IMR-90 (cell line): Measurements from ENCODE around the gene TBX3.

ENCODE experiments used
- BHLHE40 ChIP-seq: fragments of 150-350 bp; IDR thresholded peaks from 2 replicates; pipeline ENCODE4 v1.6.1; 2016; ENCODE audit warnings: mild to moderate bottlenecking, low read depth, low read length
- CEBPB ChIP-seq: IDR thresholded peaks from 2 replicates; pipeline ENCODE4 v1.6.1; 2012; ENCODE audit warnings: low read depth, low read length, improper control_type of control experiment
- CTCF ChIP-seq: conservative IDR thresholded peaks from 2 replicates; pipeline ENCODE4 v1.5.1; 2012; ENCODE audit warnings: mild to moderate bottlenecking, low read depth, low read length, improper control_type of control experiment
- ELK1 ChIP-seq: fragments of 150-350 bp; IDR thresholded peaks from 2 replicates; pipeline ENCODE4 v1.6.1; 2016; ENCODE audit warnings: low read depth, mild to moderate bottlenecking, low read length, moderate library complexity, borderline replicate concordance
- FOS ChIP-seq: fragments of 150-350 bp; IDR thresholded peaks from 2 replicates; pipeline ENCODE4 v1.6.1; 2016; ENCODE audit warnings: low read depth, low read length
- MAFK ChIP-seq: IDR thresholded peaks from 2 replicates; pipeline ENCODE4 v1.6.1; 2012; ENCODE audit warnings: low read depth, low read length, improper control_type of control experiment
- MAZ ChIP-seq: IDR thresholded peaks from 2 replicates; pipeline ENCODE4 v1.6.1; 2012; ENCODE audit warnings: low read depth, mild to moderate bottlenecking, low read length, improper control_type of control experiment, moderate library complexity, borderline replicate concordance
- MXI1 ChIP-seq: IDR thresholded peaks from 2 replicates; pipeline ENCODE4 v1.6.1; 2012; ENCODE audit warnings: low read depth, mild to moderate bottlenecking, low read length, moderate library complexity, borderline replicate concordance
- POLR2A ChIP-seq: IDR thresholded peaks from 2 replicates; pipeline ENCODE4 v1.6.1; 2012; ENCODE audit warnings: mild to moderate bottlenecking, low read depth, low read length
- RAD21 ChIP-seq: IDR thresholded peaks from 2 replicates; pipeline ENCODE4 v1.6.1; 2012; ENCODE audit warnings: low read length, improper control_type of control experiment
- RCOR1 ChIP-seq: IDR thresholded peaks from 2 replicates; pipeline ENCODE4 v1.6.1; 2012; ENCODE audit warnings: mild to moderate bottlenecking, low read length, improper control_type of control experiment; ENCODE audit not compliant: insufficient replicate concordance
- RFX5 ChIP-seq: IDR thresholded peaks from 2 replicates; pipeline ENCODE4 v1.8.0; 2012; ENCODE audit warnings: low read depth, mild to moderate bottlenecking, low read length, moderate library complexity
- SMC3 ChIP-seq: fragments of 150-350 bp; IDR thresholded peaks from 2 replicates; pipeline ENCODE4 v1.6.1; 2016; ENCODE audit warnings: low read depth, mild to moderate bottlenecking, antibody characterized with exemption, low read length, moderate library complexity
- USF2 ChIP-seq: fragments of 150-350 bp; IDR thresholded peaks from 2 replicates; pipeline ENCODE4 v1.6.1; 2017; ENCODE audit warnings: mild to moderate bottlenecking, antibody characterized with exemption, low read length, low read depth

GRCh38 chr12:114695305-114695592, 11.3 kb upstream of the TBX3 start:
- no peak for TF ChIP-seq CTCF
- no peak for TF ChIP-seq POLR2A
- no peak for TF ChIP-seq SMC3
- TF ChIP-seq MAFK: no peak
- TF ChIP-seq RFX5: no peak
- TF ChIP-seq RAD21: no peak
- no peak for TF ChIP-seq FOS
- TF ChIP-seq CEBPB: no peak
- no peak for TF ChIP-seq RCOR1
- no peak for TF ChIP-seq BHLHE40
- TF ChIP-seq ELK1: no peak
- no peak for TF ChIP-seq USF2
- TF ChIP-seq MAZ: no peak
- no peak for TF ChIP-seq MXI1
